Measurements from ENCODE around the gene GALNTL6.

Gene GALNTL6

DNA sequence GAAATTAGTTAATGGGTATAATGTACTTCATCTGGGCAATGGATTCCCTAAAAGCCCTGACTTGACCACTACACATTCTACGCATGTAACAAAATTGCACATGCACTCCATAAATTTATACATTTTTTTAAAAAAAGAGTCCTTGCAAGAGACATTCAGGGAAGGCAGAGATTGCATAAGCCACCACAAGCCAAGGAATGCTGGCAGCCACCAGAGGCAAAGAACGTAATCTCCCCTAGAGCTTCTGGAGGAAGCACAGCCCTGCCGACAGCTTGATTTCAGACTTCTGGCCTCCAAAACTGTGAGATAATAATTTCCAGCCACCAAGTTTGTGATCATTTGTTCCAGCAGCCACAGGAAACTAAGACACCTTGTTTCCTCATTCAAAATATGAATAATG is 1169.8 kb downstream of the GALNTL6 start:
- H3K4me3 ChIP-seq (ENCODE audit: low read length, poor library complexity, severe bottlenecking) = no peak overlapping the region
- no peaks in the 10 kb centered on the region for H3K79me2 ChIP-seq (ENCODE audit: insufficient read depth, low read length)
- H3F3A ChIP-seq (ENCODE audit: low read depth) = no peaks in the 10 kb centered on the region
- no peaks in the 10 kb centered on the region for H3K27me3 ChIP-seq (ENCODE audit: insufficient read depth, low read length, poor library complexity, severe bottlenecking)
- H3K4me1 ChIP-seq (ENCODE audit: insufficient read depth, low read length, poor library complexity, severe bottlenecking) = no peaks in the 10 kb centered on the region
- H4K20me1 ChIP-seq (ENCODE audit: insufficient read depth, low read length, poor library complexity, severe bottlenecking) = no peaks in the 10 kb centered on the region
- no peaks in the 10 kb centered on the region for H3K9me3 ChIP-seq (ENCODE audit: insufficient read depth, low read depth, low read length)
- H3K9ac ChIP-seq (ENCODE audit: low read depth, low read length, poor library complexity, severe bottlenecking) = no peak overlapping the region
- no peaks in the 10 kb centered on the region for H3K36me3 ChIP-seq (ENCODE audit: insufficient read depth, low read length)
- no peaks in the 10 kb centered on the region for H3K9me2 ChIP-seq (replicated peaks; ENCODE audit: low read depth, low read length)
- TF ChIP-seq, protein P1, sequence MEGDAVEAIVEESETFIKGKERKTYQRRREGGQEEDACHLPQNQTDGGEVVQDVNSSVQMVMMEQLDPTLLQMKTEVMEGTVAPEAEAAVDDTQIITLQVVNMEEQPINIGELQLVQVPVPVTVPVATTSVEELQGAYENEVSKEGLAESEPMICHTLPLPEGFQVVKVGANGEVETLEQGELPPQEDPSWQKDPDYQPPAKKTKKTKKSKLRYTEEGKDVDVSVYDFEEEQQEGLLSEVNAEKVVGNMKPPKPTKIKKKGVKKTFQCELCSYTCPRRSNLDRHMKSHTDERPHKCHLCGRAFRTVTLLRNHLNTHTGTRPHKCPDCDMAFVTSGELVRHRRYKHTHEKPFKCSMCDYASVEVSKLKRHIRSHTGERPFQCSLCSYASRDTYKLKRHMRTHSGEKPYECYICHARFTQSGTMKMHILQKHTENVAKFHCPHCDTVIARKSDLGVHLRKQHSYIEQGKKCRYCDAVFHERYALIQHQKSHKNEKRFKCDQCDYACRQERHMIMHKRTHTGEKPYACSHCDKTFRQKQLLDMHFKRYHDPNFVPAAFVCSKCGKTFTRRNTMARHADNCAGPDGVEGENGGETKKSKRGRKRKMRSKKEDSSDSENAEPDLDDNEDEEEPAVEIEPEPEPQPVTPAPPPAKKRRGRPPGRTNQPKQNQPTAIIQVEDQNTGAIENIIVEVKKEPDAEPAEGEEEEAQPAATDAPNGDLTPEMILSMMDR (conservative IDR thresholded peaks at IDR 0.05; ENCODE audit: low read length) = no peak
- TF ChIP-seq EZH2phosphoT487 (IDR thresholded peaks at IDR 0.05; ENCODE audit: borderline replicate concordance) = no peak
- no peak overlapping the region for H3K4me2 ChIP-seq (ENCODE audit: low read depth, low read length, poor library complexity, severe bottlenecking)
- H2AFZ ChIP-seq (ENCODE audit: low read length) = no peak overlapping the region

DNA sequence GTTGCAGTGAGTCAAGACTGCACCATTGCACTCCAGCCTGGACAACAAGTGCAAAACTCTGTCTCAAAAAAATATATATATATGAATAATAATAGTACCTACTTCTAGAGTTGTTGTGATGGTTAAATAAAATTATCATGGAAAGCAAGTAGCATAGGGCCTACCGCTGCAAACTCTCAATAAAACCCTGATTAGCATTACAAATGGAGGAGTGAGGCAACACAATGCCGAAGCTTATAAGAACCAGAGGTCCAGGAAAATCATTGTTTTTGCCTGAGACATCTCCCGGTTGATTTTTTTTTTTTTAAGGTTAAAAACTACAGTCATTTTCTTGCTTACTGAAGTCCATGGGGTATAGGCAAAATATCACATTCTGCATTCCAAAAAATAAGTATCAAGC is 1170.4 kb downstream of the GALNTL6 start:
- H3K4me3 ChIP-seq (ENCODE audit: low read length, poor library complexity, severe bottlenecking) = no peak overlapping the region
- no peaks in the 10 kb centered on the region for H3K4me1 ChIP-seq (ENCODE audit: insufficient read depth, low read length, poor library complexity, severe bottlenecking)
- H4K20me1 ChIP-seq (ENCODE audit: insufficient read depth, low read length, poor library complexity, severe bottlenecking) = no peaks in the 10 kb centered on the region
- H2AFZ ChIP-seq (ENCODE audit: low read length) = no peak overlapping the region
- TF ChIP-seq EZH2phosphoT487 (IDR thresholded peaks at IDR 0.05; ENCODE audit: borderline replicate concordance) = no peak
- TF ChIP-seq, protein P1 (conservative IDR thresholded peaks at IDR 0.05; ENCODE audit: low read length) = no peak
- H3K9ac ChIP-seq (ENCODE audit: low read depth, low read length, poor library complexity, severe bottlenecking) = no peak overlapping the region
- H3K27me3 ChIP-seq (ENCODE audit: insufficient read depth, low read length, poor library complexity, severe bottlenecking) = no peaks in the 10 kb centered on the region
- H3K9me2 ChIP-seq (replicated peaks; ENCODE audit: low read depth, low read length) = no peaks in the 10 kb centered on the region
- H3K4me2 ChIP-seq (ENCODE audit: low read depth, low read length, poor library complexity, severe bottlenecking) = no peak overlapping the region
- no peaks in the 10 kb centered on the region for H3K79me2 ChIP-seq (ENCODE audit: insufficient read depth, low read length)
- H3F3A ChIP-seq (ENCODE audit: low read depth) = no peaks in the 10 kb centered on the region
- H3K36me3 ChIP-seq (ENCODE audit: insufficient read depth, low read length) = no peaks in the 10 kb centered on the region
- no peaks in the 10 kb centered on the region for H3K9me3 ChIP-seq (ENCODE audit: insufficient read depth, low read depth, low read length)

DNA sequence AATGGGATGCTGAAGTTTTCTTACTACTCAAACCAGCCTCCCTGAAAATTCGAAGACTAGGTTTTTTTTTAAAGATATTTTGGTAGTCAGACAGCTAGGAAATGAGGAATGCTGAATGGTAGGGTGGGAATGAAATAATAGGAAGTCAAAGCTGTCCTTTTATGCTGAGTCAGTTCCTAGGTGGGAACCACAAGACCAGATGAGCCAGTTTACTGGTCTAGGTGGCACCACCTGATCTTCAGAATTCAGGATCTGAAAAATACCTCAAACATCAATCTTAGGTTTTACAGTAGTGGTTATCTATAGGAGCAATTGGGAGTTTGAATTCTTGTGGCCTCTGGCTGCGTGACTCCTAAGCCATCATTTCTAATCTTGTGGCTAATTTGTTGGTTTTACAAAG is 1172.3 kb downstream of the GALNTL6 start:
- Histone ChIP-seq H3K27me3 (ENCODE audit: insufficient read depth, low read length, poor library complexity, severe bottlenecking) (no peaks in the 10 kb centered on the region), H3K4me3 (ENCODE audit: low read length, poor library complexity, severe bottlenecking) (no peak overlapping the region), H3F3A (ENCODE audit: low read depth) (no peaks in the 10 kb centered on the region), H3K4me1 (ENCODE audit: insufficient read depth, low read length, poor library complexity, severe bottlenecking) (peaks cover 9% of the 10 kb centered on the region), H3K9me2 (replicated peaks; ENCODE audit: low read depth, low read length) (no peaks in the 10 kb centered on the region), H4K20me1 (ENCODE audit: insufficient read depth, low read length, poor library complexity, severe bottlenecking) (no peaks in the 10 kb centered on the region), H3K36me3 (ENCODE audit: insufficient read depth, low read length) (no peaks in the 10 kb centered on the region), H3K4me2 (ENCODE audit: low read depth, low read length, poor library complexity, severe bottlenecking) (no peak overlapping the region), H3K9ac (ENCODE audit: low read depth, low read length, poor library complexity, severe bottlenecking) (no peak overlapping the region), H2AFZ (ENCODE audit: low read length) (no peak overlapping the region), H3K79me2 (ENCODE audit: insufficient read depth, low read length) (no peaks in the 10 kb centered on the region), H3K9me3 (ENCODE audit: insufficient read depth, low read depth, low read length) (peaks cover 4% of the 10 kb centered on the region; the same call in 1 of the 2 replicates)
- TF ChIP-seq, protein P1 (conservative IDR thresholded peaks at IDR 0.05; ENCODE audit: low read length) = no peak
- no peak for TF ChIP-seq EZH2phosphoT487 (IDR thresholded peaks at IDR 0.05; ENCODE audit: borderline replicate concordance)
